HG03520 (cell line): ENCODE measurements around the gene LRRK1.

Experiments
- ATAC-seq: cut with Tn5 transposase; IDR thresholded peaks from one replicate; pipeline ENCODE4 v1.9.1; 2021; ENCODE audit warnings: mild to moderate bottlenecking, moderate library complexity; ENCODE audit not compliant: unreplicated experiment

The LRRK1 gene

GRCh38 chr15:101001796-101002195 is 82.6 kb downstream of the LRRK1 start:
- ATAC-seq: no peak

- ATAC-seq: no peak
These were observed 83.9 kb downstream of the LRRK1 start for GRCh38 chr15:101003081-101003480.

- ATAC-seq: no peak
These were observed 84.5 kb downstream of the LRRK1 start for GRCh38 chr15:101003706-101004105.

- ATAC-seq: no peak
These were observed 85.3 kb downstream of the LRRK1 start for GRCh38 chr15:101004500-101004899.

- ATAC-seq: no peak
These were observed 86.0 kb downstream of the LRRK1 start for GRCh38 chr15:101004986-101005747.

- peak; percentile 65 for ATAC-seq
These were observed 88.0 kb downstream of the LRRK1 start for GRCh38 chr15:101006931-101007691.

GRCh38 chr15:101008158-101009139 is 89.3 kb downstream of the LRRK1 start:
- ATAC-seq: peak; percentile 67

- ATAC-seq: no peak
These were observed 90.0 kb downstream of the LRRK1 start for GRCh38 chr15:101009176-101009575.

- ATAC-seq: no peak
These were observed 91.6 kb downstream of the LRRK1 start for GRCh38 chr15:101010781-101011180.

- ATAC-seq: no peak
These were observed 93.4 kb downstream of the LRRK1 start for GRCh38 chr15:101012326-101013200.

GRCh38 chr15:101013201-101013550 is 94.0 kb downstream of the LRRK1 start:
- ATAC-seq: no peak

- no peak for ATAC-seq
These were observed 94.9 kb downstream of the LRRK1 start for GRCh38 chr15:101013769-101014675.

GRCh38 chr15:101014921-101015841 is 96.0 kb downstream of the LRRK1 start:
- ATAC-seq: no peak

- ATAC-seq: no peak
These were observed 97.4 kb downstream of the LRRK1 start for GRCh38 chr15:101016581-101016980.

GRCh38 chr15:101017093-101017754 is 98.1 kb downstream of the LRRK1 start:
- ATAC-seq: no peak

- ATAC-seq: no peak
These were observed 98.9 kb downstream of the LRRK1 start for GRCh38 chr15:101018016-101018415.

- ATAC-seq: no peak
These were observed 99.3 kb downstream of the LRRK1 start for GRCh38 chr15:101018450-101018849.
